Stomach (tissue), 9 donors: ENCODE data around the gene CAPZA1. TPM values are rescaled to one million over a fixed set of nuclear protein-coding genes. Genes with fewer than 3 reads are reported as not detected.
A peak's percentile ranks its signal among the peaks of the same experiment; 100 is the strongest.

Source experiments
- DNase-seq, 2 donors: peaks; one replicate each; pipeline versions ENCODE4 v3.0.0 to v3.0.0-alpha.2; 2013 to 2019
- H3K27ac ChIP-seq, 5 donors: fragments of 200-600 bp in 4 of 5; sonication (generic) in 4 of 5; one replicate each; pipeline ENCODE4 v1.5.1; 2013 to 2019; ENCODE audit warnings: mild to moderate bottlenecking in 1 of 5, moderate library complexity in 1 of 5
- H3K27me3 ChIP-seq, 3 donors: fragments of 200-600 bp; sonication (generic); one replicate each; pipeline ENCODE4 v1.5.1; 2017 to 2019; ENCODE audit warnings: mixed run types in 1 of 3
- H3K36me3 ChIP-seq, 4 donors: fragments of 200-600 bp; sonication (generic); 1 replicate in 3 of 4; 2 replicates in 1 of 4; pipeline ENCODE4 v1.5.1; 2016 to 2019
- H3K4me1 ChIP-seq, 4 donors: fragments of 200-600 bp; sonication (generic); one replicate each; pipeline ENCODE4 v1.5.1; 2016 to 2019
- H3K4me3 ChIP-seq, 4 donors: fragments of 200-600 bp; sonication (generic) in 3 of 4; one replicate each; pipeline ENCODE4 v1.5.1; 2016 to 2019; ENCODE audit warnings: mild to moderate bottlenecking in 1 of 4
- H3K9me3 ChIP-seq, 4 donors: fragments of 200-600 bp; sonication (generic); one replicate each; pipeline ENCODE4 v1.5.1; 2016 to 2019
- EP300 ChIP-seq: sonication (generic); formaldehyde crosslinking; IDR thresholded peaks from one replicate; pipeline ENCODE4 v1.6.1; 2017; ENCODE audit warnings: antibody characterized with exemption
- POLR2A ChIP-seq, 4 donors: fragments of 450-650 bp; IDR thresholded peaks; one replicate each; pipeline ENCODE4 v1.6.1; 2016; ENCODE audit warnings: antibody characterized with exemption in 4 of 4, control low read depth in 2 of 4, mild to moderate bottlenecking in 1 of 4, moderate library complexity in 1 of 4
- POLR2AphosphoS5 ChIP-seq, 3 donors: sonication (generic); formaldehyde crosslinking; IDR thresholded peaks; one replicate each; pipeline ENCODE4 v1.6.1; 2016; ENCODE audit warnings: antibody characterized with exemption in 3 of 3
- WGBS, 5 donors: extraction: QIAGEN DNeasy Blood & Tissue Kit in 3 of 5; methylation state at CpG; one replicate each; pipeline versions ENCODE4 v1.1.5 to v1.1.7; 2013 to 2018; 5-methylcytosine and 5-hydroxymethylcytosine counted together
- intact Hi-C: fragments of 100-400 bp; cut with DNase I; formaldehyde crosslinking; loops from one replicate; pipeline ENCODE4 v1.15.1; 2023; ENCODE audit warnings: low total_unique reads
- polyA plus RNA-seq, 3 donors: library from polyadenylated mRNA; stranded (reverse); fragments of 200-250 nt; gene quantifications; one replicate each; pipeline ENCODE4 v1.2.3, GENCODE V29; 2013
- total RNA-seq, 5 donors: library from RNA; depleted of rRNA; stranded (reverse); fragments of >200 nt; gene quantifications; one replicate each; pipeline versions ENCODE4 v1.1.0 to v1.2.3, GENCODE V29; 2014 to 2016
- TF ChIP-seq, protein P1 (sequence below), 7 experiments: fragments of 450-650 bp in 4 of 7; fragments of 200-600 bp in 3 of 7; sonication (generic) in 3 of 7; IDR thresholded peaks; one replicate each; pipeline ENCODE4 v1.5.1; 2016 to 2019; ENCODE audit warnings: antibody characterized with exemption in 7 of 7, control low read depth in 2 of 7, mild to moderate bottlenecking in 1 of 7
- donor health status: healthy with polysubstance abuse.
- donor health status: Bipolar disorder and iron deficiency.
- donor health status: healthy.

CAPZA1 gene
- total and polyA plus RNA-seq, 8 donors = 15.8 to 257 (median 67.0) TPM

DNA sequence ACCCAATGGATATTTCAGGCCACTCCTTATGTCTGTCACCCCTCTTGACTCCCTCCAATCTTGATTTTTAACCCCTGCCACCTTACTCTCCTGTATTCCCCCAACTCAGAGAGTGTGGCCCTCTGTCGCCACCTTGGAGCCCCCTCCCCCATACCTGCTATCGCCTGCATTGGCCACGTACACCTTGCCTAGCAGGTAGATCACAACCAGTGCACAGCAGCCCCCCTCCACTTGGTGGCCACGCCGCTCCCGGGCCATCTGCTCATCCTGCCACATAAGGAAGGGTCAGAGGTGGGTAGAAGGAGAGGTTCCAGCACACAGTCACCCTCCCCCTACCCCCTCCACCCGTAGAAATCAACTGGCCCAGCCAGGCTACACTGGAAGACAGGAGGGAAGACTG is 92.6 kb downstream of the CAPZA1 start:
- Histone ChIP-seq H3K9me3 (no peaks in the 10 kb centered on the region), H3K36me3 (no peaks in the 10 kb centered on the region), H3K4me3 (no peak overlapping the region), H3K4me1 (peaks cover 24 to 41% (median 36%) of the 10 kb centered on the region in 4 donors), H3K27ac (no peak overlapping the region), H3K27me3 (no peaks in the 10 kb centered on the region)
- intact Hi-C loops = loop anchor here (10.0 kb wide), 1 partner anchor 333 kb away; no protein-coding TSS in a partner anchor
- DNase-seq = no peak
- WGBS, 5 donors = 86 to 92% (median 90%) methylated on average over 7 of the region's 7 CpGs
- no peak for TF ChIP-seq EP300

DNA sequence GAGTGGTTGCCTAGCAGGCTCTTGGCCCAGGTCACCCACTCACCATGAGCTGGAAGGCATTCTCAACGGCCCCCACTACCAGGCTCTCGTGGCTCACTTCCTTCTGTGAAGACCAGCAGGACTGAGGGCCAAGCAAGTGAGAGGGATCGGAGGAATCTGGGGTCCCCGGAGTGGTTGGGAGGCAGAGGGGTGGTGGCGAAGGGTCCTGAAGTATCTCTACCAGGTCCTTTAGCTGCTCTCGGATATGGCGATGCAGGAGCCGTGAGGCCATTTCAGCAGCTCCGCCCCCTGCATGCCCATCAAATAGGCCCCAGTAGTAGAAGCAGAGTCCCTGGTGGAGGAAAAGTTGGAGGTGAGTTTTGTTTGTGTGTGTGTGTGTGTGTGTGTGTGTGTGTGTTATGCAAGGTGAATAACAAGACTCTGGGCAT is 93.1 kb downstream of the CAPZA1 start:
- Histone ChIP-seq H3K4me1 (peaks cover 19 to 37% (median 32%) of the 10 kb centered on the region in 4 donors), H3K36me3 (no peaks in the 10 kb centered on the region), H3K27me3 (no peaks in the 10 kb centered on the region), H3K27ac (no peak overlapping the region), H3K4me3 (no peak overlapping the region), H3K9me3 (no peaks in the 10 kb centered on the region)
- WGBS, 5 donors = 82 to 94% (median 86%) methylated on average over 9 of the region's 9 CpGs
- intact Hi-C loops = loop anchor here (10.0 kb wide), 1 partner anchor 332 kb away; no protein-coding TSS in a partner anchor
- TF ChIP-seq EP300 = no peak
- TF ChIP-seq, protein P1, sequence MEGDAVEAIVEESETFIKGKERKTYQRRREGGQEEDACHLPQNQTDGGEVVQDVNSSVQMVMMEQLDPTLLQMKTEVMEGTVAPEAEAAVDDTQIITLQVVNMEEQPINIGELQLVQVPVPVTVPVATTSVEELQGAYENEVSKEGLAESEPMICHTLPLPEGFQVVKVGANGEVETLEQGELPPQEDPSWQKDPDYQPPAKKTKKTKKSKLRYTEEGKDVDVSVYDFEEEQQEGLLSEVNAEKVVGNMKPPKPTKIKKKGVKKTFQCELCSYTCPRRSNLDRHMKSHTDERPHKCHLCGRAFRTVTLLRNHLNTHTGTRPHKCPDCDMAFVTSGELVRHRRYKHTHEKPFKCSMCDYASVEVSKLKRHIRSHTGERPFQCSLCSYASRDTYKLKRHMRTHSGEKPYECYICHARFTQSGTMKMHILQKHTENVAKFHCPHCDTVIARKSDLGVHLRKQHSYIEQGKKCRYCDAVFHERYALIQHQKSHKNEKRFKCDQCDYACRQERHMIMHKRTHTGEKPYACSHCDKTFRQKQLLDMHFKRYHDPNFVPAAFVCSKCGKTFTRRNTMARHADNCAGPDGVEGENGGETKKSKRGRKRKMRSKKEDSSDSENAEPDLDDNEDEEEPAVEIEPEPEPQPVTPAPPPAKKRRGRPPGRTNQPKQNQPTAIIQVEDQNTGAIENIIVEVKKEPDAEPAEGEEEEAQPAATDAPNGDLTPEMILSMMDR (IDR thresholded peaks at IDR 0.05) = no peak
- no peak for TF ChIP-seq POLR2A (IDR thresholded peaks at IDR 0.05)
- no peak for DNase-seq

DNA sequence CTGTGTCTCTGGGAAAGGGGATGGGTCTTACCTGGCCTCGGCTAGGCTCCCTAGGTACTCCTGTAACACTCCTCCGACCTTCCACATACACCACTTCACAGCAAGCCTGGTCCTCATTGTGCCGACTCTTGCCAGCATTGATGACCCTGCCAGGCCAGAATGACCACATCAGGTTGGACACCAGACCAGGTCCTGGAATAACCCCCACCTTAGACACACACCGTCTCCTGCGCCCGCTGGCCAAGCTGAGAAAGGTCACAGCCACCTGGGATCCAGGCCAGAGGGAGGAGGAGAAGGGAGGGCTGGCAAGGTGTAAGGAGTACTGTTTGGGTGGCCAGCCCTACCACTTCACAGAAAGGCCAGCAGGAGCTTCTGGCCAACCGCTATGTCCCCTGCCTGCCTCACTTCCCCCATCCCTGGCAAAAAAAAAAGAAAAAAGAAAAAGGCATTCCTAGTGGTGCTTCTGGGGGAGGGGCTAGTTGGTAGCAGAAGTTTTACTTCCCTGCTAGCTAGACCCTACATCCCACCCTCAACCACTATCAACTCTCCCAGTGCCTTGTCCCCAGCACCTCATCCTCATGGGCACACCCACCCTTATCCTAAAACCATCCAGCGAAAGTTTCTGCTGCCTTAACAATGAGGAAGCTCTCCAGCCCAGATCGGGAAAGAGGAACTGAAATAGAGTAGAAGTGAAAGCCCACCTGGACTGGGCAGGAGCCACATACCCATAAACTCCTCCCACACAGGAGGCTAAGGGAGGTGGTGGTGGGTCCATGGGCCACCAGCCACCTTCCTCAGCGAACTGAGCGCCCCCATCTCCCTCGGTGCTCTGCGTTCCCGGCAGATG is 94.1 kb downstream of the CAPZA1 start:
- H3K27ac ChIP-seq = peak overlapping the region in 2 of 5 donors; percentile 11 to 80
- intact Hi-C loops = loop anchor here (10.0 kb wide), 1 partner anchor 331 kb away; no protein-coding TSS in a partner anchor
- WGBS, 5 donors = 25 to 47% (median 34%) methylated on average over 13 to 14 of the region's 14 CpGs

DNA sequence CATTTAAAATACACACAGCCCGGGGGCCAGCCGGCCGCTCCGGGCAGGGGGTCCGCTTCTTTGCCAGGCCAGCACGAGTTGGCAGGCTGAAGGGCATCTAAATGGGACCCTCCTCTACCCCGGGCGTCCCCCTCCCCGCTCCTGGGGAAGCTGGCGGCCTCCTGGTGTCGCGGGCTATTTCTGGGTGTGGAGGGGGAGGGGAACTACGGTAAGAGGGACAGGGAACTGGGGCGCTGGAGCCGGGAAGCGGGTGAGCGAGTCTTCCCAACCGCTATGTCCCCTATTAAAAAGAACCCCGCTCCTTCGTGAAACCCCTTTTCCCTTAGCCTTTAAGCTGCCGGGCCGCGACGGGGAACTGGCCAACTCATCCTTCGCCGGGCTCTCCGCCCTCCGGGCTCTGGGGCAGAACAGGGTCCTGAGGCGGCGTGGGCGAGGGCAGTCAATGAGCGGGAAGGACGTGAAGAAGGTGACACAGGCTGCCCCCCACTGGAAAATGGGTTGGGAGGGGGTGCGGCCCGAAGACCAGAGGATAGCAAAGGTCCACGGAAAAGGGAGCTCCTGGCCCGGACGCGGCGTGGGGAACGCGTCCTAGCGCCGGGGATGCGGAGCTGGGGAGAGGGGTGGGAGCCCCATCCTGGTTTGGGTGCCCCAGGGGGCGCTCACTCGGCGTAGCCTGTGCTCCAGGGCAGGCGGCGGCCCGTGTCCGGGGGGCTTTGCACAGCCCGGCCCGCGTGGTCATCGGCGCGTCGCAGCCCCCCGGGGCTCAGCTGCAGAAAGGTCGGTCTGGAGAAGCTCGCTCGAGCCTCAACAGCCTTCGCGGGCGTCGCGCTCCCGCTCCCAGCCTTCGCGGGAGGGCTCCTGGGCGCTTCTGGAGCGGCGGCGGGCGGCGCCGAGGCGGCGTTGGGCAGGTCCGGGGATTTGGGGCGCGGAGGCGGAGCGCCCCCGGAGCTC is 95.0 kb downstream of the CAPZA1 start:
- intact Hi-C loops = loop anchor here (5.0 to 10.0 kb wide), 2 partner anchors 88 to 330 kb away; no protein-coding TSS in a partner anchor
- H3K4me3 ChIP-seq = peak overlapping the region; percentile 67 to 86 (median 70)
- H3K27ac ChIP-seq = peak overlapping the region in 3 of 5 donors; percentile 19 to 81 (median 80)
- no peak for TF ChIP-seq POLR2A (IDR thresholded peaks at IDR 0.05)
- TF ChIP-seq, protein P1 (IDR thresholded peaks at IDR 0.05) = no peak
- TF ChIP-seq EP300 = no peak
- no peak for TF ChIP-seq POLR2AphosphoS5 (IDR thresholded peaks at IDR 0.05)
- H3K4me1 ChIP-seq = peaks cover 22 to 43% (median 39%) of the 10 kb centered on the region in 4 donors
- H3K27me3 ChIP-seq = peaks cover 0 to 14% (median 0%) of the 10 kb centered on the region in 3 donors
- no peaks in the 10 kb centered on the region for H3K9me3 ChIP-seq
- no peaks in the 10 kb centered on the region for H3K36me3 ChIP-seq
- DNase-seq = peak; percentile 32 to 64
- 1 to 3% (median 1%) methylated on average over 36 to 86 of the region's 86 CpGs for WGBS, 5 donors

More for the DNA sequence above, 94.1 kb downstream of the CAPZA1 start:
- peaks cover 18 to 39% (median 34%) of the 10 kb centered on the region in 4 donors for H3K4me1 ChIP-seq
- peaks cover 0 to 5% (median 0%) of the 10 kb centered on the region in 3 donors for H3K27me3 ChIP-seq
- H3K4me3 ChIP-seq = peak overlapping the region; percentile 67 to 86 (median 70)
- no peaks in the 10 kb centered on the region for H3K36me3 ChIP-seq
- TF ChIP-seq POLR2A (IDR thresholded peaks at IDR 0.05) = no peak
- peak in 1 of 3 donors; percentile 17 for TF ChIP-seq POLR2AphosphoS5 (IDR thresholded peaks at IDR 0.05)
- TF ChIP-seq, protein P1 (IDR thresholded peaks at IDR 0.05) = no peak
- TF ChIP-seq EP300 = no peak
- H3K9me3 ChIP-seq = no peaks in the 10 kb centered on the region
- DNase-seq = peak in 1 of 2 donors; percentile 83
